ENCODE measurements around the gene COG3.

DNA sequence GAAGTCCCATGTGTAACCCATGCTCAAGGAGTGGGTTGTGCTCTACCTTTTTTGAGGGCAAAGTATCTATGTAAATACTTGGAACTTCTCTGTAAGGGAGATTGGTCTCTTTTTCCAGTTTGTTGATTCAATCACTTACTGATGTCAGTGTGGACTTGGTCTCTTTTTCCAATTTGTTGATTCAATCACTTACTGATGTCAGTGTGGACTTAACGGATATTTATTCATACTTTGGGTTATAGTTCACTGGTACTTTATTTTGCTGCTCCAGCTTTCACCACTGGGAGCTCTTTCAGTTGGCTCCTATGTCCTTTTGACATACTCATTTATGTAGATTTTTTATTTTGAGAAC lies 36.4 kb downstream of the COG3 start:
- TF ChIP-seq, protein P1, sequence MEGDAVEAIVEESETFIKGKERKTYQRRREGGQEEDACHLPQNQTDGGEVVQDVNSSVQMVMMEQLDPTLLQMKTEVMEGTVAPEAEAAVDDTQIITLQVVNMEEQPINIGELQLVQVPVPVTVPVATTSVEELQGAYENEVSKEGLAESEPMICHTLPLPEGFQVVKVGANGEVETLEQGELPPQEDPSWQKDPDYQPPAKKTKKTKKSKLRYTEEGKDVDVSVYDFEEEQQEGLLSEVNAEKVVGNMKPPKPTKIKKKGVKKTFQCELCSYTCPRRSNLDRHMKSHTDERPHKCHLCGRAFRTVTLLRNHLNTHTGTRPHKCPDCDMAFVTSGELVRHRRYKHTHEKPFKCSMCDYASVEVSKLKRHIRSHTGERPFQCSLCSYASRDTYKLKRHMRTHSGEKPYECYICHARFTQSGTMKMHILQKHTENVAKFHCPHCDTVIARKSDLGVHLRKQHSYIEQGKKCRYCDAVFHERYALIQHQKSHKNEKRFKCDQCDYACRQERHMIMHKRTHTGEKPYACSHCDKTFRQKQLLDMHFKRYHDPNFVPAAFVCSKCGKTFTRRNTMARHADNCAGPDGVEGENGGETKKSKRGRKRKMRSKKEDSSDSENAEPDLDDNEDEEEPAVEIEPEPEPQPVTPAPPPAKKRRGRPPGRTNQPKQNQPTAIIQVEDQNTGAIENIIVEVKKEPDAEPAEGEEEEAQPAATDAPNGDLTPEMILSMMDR (conservative IDR thresholded peaks at IDR 0.05 in 1 of 2, IDR thresholded peaks at IDR 0.05 in 1 of 2; ENCODE audit: low read depth in 1 of 2, low read length in 2 of 2): no peak
- TF ChIP-seq EZH2 (IDR thresholded peaks at IDR 0.05; ENCODE audit: low read length, missing control alignments): no peak

All from fibroblast of lung (primary cell).